Thymus (tissue), 11 donors: ENCODE data around the gene DEUP1. TPM values are rescaled to one million over a fixed set of nuclear protein-coding genes. Genes with fewer than 3 reads are reported as not detected.
"Not testable (repeated sequence)": the region's sequence is repeated elsewhere in the genome, so short reads cannot be mapped to it uniquely, and the experiment has no call there.

ENCODE experiments used
- DNase-seq, 9 donors: peaks; one replicate each; pipeline ENCODE4 v3.0.0-alpha.2; 2013; ENCODE audit warnings: low spot score in 9 of 9, low read depth in 6 of 9, missing footprints in 1 of 9
- H3K27ac ChIP-seq, 2 donors: one replicate each; pipeline ENCODE4 v1.5.1; 2013; ENCODE audit warnings: control low read depth in 1 of 2, low read depth in 1 of 2, low read length in 1 of 2, mild to moderate bottlenecking in 1 of 2, moderate library complexity in 1 of 2
- H3K27me3 ChIP-seq, 2 donors: one replicate each; pipeline ENCODE4 v1.5.1; 2013; ENCODE audit warnings: low read length in 1 of 2; ENCODE audit not compliant: control insufficient read depth in 2 of 2, insufficient read depth in 1 of 2
- H3K36me3 ChIP-seq, 2 donors: one replicate each; pipeline ENCODE4 v1.5.1; 2013; ENCODE audit warnings: low read length in 1 of 2, mild to moderate bottlenecking in 1 of 2, moderate library complexity in 1 of 2; ENCODE audit not compliant: control insufficient read depth in 2 of 2, insufficient read depth in 2 of 2
- H3K4me1 ChIP-seq, 2 donors: one replicate each; pipeline ENCODE4 v1.5.1; 2013; ENCODE audit warnings: low read length in 2 of 2; ENCODE audit not compliant: control insufficient read depth in 2 of 2, insufficient read depth in 2 of 2
- H3K4me3 ChIP-seq, 2 donors: one replicate each; pipeline ENCODE4 v1.5.1; 2013; ENCODE audit warnings: low read length in 2 of 2, control low read depth in 1 of 2, mild to moderate bottlenecking in 1 of 2
- H3K9me3 ChIP-seq, 2 donors: one replicate each; pipeline ENCODE4 v1.5.1; 2013; ENCODE audit warnings: low read length in 1 of 2, mild to moderate bottlenecking in 1 of 2; ENCODE audit not compliant: control insufficient read depth in 2 of 2, insufficient read depth in 1 of 2
- WGBS: extraction: QIAGEN DNeasy Blood & Tissue Kit; methylation state at CpG from one replicate; pipeline ENCODE4 v1.1.7; 2013; 5-methylcytosine and 5-hydroxymethylcytosine counted together
- polyA plus RNA-seq: library from polyadenylated mRNA; stranded (reverse); fragments of 200-250 nt; gene quantifications from one replicate; pipeline ENCODE4 v1.2.3, GENCODE V29; 2013
- total RNA-seq: library from RNA; stranded (reverse); fragments of 120-200 nt; gene quantifications from one replicate; pipeline ENCODE4 v1.2.4, GENCODE V29; 2013
- donor health status: healthy.

The DEUP1 gene
- total and polyA plus RNA-seq, 2 donors = 0.23 to 0.33 TPM

DNA sequence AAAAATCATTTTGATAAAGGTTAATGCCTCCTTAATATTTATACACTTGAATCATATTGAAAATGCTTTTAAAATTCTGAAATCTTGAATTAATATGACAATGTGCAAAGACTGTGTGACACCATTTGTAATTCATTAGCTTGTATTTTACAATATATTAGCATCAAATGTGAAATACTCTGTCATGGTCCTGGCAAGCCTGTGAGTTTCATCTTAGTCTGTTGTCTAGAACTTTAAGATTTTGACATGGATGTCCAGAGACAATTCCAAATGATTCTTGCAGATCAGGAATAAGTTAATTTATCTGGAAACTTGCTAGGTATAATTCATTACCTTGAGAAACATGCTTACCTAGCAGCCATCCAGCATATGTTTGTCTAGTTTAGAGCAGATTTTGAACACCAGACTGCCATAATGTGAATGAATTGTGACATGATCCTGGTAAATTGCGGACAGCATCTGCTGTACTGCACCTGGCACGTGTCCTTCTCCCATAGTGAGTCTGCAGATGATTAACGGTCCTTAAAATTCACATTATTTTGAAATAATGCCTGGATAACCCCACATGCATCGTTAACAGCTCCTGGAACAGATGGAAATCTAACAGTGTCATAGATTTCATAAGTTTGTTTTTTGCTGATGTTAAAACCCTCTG lies 34.5 kb upstream of the DEUP1 start:
- H3K36me3 ChIP-seq = no peaks in the 10 kb centered on the region
- H3K9me3 ChIP-seq = no peaks in the 10 kb centered on the region
- no peak overlapping the region for H3K4me3 ChIP-seq
- no peak overlapping the region for H3K27ac ChIP-seq
- 94% methylated on average over 4 of the region's 4 CpGs for WGBS
- DNase-seq = no peak
- no peaks in the 10 kb centered on the region for H3K4me1 ChIP-seq
- H3K27me3 ChIP-seq = no peaks in the 10 kb centered on the region

DNA sequence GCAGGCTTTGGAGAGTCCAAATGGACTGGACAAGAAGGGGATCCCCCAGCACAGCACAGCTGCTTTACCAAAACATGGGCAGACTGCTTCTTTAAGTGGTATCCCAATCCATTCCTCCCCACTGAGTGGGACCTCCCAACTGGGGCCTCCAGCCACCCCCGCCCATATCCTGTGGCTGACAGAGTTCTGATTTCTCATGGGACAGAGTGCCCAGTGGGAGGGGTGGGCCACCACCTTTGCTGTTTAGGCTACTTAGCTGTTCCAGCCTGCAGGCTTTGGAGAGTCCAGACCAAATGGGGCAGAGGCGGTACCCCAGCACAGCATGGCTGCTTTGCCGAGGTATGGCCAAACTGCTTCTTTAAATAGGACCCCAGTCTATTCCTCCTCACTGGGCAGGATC lies 26.9 kb upstream of the DEUP1 start:
- no peaks in the 10 kb centered on the region for H3K27me3 ChIP-seq
- no peaks in the 10 kb centered on the region for H3K4me1 ChIP-seq
- no peak for DNase-seq
- no peak overlapping the region for H3K27ac ChIP-seq
- no peaks in the 10 kb centered on the region for H3K36me3 ChIP-seq
- peaks cover 0 to 6% of the 10 kb centered on the region in 2 donors for H3K9me3 ChIP-seq
- H3K4me3 ChIP-seq = no peak overlapping the region
- WGBS = 95% methylated on average over 3 of the region's 3 CpGs

DNA sequence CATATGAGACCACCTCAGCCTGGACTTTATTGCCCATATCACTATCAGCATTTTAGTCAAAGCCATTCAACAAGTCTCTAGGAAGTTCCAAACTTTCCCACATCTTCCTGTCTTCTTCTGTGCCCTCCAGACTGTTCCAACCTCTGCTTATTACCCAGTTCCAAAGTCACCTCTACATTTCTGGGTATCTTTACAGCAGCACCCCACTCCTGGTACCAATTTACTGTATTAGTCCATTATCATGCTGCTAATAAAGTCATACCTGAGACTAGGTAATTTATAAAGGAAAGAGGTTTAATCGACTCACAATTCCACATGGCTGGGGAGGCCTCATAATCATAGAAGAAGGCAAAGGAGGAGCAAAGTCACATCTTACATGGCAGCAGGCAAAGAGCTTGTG lies 16.1 kb upstream of the DEUP1 start:
- 98% methylated on average over 1 of the region's 1 CpG for WGBS
- not testable (repeated sequence) for DNase-seq, H3K27me3 ChIP-seq, H3K4me3 ChIP-seq, H3K9me3 ChIP-seq, H3K36me3 ChIP-seq, H3K4me1 ChIP-seq, H3K27ac ChIP-seq

DNA sequence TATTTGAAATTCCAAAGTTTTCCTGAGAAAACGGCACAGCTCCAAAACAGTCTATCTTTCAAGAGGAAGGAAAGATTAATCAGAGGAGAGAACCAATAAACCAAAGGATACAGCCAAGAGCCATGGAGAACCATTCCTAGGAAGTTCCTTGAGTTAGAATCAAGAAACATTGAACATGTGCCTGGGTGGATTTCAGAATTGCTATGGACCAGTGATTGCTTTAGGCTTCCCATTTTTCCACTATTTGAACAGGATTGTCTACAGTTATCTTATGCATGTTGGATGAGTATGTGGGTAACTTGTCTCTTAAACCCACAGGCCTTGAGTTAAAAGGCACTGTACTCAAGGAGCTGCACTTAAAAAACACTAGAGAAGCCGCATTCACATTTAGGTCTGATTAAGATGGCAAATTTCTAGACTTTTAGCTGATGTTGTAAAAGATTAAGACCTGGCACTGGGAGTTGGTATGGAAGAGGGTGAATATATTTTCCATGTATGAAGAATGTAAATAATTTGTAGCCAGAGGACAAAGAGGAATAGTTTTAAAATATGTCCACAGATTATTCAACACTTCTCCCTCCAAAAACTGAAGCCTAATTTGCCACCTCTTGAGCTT lies 11.2 kb upstream of the DEUP1 start:
- no peak for DNase-seq
- Histone ChIP-seq H3K4me1 (no peaks in the 10 kb centered on the region), H3K27me3 (no peaks in the 10 kb centered on the region), H3K4me3 (no peak overlapping the region), H3K36me3 (no peaks in the 10 kb centered on the region), H3K27ac (no peak overlapping the region), H3K9me3 (no peaks in the 10 kb centered on the region)
- 45% methylated on average over 2 of the region's 2 CpGs for WGBS

DNA sequence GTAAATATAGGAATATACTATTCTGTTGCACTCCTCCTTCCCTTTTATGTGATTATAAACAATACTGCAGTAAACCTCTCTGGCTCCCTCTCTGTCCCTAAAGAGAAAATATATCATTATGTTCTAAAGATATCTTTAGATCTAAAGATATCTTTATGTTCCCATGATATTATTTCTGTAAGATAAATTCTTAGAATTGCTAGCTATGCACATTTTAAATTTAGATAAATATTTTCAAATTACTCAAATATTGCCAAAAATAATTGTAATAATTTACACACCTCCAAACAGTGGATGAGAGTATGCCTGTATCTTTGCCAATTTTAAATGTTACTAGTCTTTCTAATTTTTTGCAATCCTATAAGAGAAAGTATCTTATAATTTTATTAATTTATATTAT lies 10.3 kb upstream of the DEUP1 start:
- Histone ChIP-seq H3K27ac (no peak overlapping the region), H3K4me1 (no peaks in the 10 kb centered on the region), H3K9me3 (no peaks in the 10 kb centered on the region), H3K27me3 (no peaks in the 10 kb centered on the region), H3K36me3 (no peaks in the 10 kb centered on the region), H3K4me3 (no peak overlapping the region)
- DNase-seq = no peak

DNA sequence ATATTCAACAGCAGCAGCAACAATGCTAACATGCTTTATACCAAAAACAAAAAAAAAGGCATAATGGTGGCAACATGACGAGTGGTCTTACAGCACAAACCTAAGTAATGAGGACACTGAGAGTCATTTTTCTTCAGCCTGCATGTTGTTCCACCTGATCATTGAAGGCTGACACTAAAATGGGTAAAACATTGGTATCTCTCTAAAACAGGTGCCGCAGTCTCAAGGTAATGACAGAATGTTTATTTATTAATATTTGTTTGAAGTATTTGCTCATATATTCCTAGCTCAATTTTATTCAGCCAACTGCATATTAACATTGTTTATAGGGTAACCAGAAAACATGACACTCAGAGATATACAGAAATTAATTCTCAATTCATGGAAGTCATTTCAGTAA lies 8.3 kb upstream of the DEUP1 start:
- no peaks in the 10 kb centered on the region for H3K36me3 ChIP-seq
- H3K27me3 ChIP-seq = no peaks in the 10 kb centered on the region
- no peak for DNase-seq
- H3K4me3 ChIP-seq = no peak overlapping the region
- 94% methylated on average over 2 of the region's 2 CpGs for WGBS
- no peaks in the 10 kb centered on the region for H3K9me3 ChIP-seq
- no peaks in the 10 kb centered on the region for H3K4me1 ChIP-seq
- H3K27ac ChIP-seq = no peak overlapping the region

DNA sequence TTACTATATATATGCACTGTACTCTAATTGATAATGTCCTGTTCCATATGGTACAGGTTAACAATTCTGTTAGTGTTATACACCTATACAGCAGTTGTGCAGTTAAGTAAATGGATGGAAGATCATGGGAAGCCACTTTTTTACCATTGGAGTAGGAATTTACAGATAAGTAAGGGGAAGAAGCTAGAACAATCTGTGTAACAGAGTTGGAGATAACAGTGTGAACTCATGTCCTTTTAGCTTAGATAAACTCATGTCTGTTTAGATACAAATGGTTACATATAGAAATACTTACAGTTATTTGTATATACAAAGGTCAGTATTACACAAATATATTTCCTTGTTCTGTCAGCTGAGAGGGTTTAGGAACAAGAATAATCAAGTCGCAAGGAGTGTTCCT lies 6.8 kb upstream of the DEUP1 start:
- Histone ChIP-seq H3K4me1 (no peaks in the 10 kb centered on the region), H3K27me3 (no peaks in the 10 kb centered on the region), H3K9me3 (no peaks in the 10 kb centered on the region), H3K27ac (no peak overlapping the region), H3K36me3 (no peaks in the 10 kb centered on the region), H3K4me3 (no peak overlapping the region)
- 98% methylated on average over 1 of the region's 1 CpG for whole genome bisulfite sequencing
- DNase-seq = no peak

DNA sequence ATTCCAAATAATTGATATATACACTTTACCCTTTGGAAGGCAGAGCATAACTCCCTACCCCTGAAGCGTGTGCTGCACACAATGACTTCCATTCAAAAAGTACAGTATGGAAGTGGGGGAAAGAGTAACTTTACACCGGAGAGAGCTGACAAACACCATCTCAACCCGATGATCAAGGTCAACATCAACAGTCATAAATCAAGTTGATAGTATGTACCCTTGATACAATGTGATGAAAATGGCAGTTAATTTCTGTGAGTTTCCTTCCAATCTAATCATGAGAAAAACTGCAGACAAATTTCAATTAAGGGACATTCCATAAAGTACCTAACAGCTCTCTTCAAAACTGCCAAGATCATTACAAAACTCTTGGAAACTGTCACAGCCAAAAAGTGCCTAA lies 6.0 kb upstream of the DEUP1 start:
- Histone ChIP-seq H3K4me3 (no peak overlapping the region), H3K9me3 (no peaks in the 10 kb centered on the region), H3K4me1 (no peaks in the 10 kb centered on the region), H3K27ac (no peak overlapping the region), H3K36me3 (no peaks in the 10 kb centered on the region), H3K27me3 (peaks cover 0 to 2% of the 10 kb centered on the region in 2 donors)
- no peak for DNase-seq
- 96% methylated on average over 3 of the region's 3 CpGs for WGBS

DNA sequence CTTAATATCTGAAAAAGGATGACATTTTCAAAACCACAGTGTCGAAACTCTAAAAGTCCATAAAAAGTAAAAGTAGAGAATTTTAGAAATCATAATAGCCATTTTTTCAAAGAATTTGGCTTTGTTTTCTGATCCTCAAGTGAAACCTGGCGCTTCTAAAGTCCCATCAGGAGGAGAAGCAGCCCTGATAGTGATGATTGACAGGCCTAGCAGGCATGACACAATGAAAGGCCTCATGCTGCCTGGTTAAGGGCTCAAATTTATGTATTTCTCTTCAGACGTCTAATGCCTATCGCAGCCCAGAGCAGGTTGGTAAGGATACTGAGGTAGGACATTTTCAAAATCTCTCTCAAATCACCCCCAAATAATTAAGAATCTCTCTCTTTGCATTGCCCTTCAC lies 3.9 kb upstream of the DEUP1 start:
- H3K9me3 ChIP-seq = no peaks in the 10 kb centered on the region
- no peaks in the 10 kb centered on the region for H3K4me1 ChIP-seq
- no peak overlapping the region for H3K27ac ChIP-seq
- no peaks in the 10 kb centered on the region for H3K36me3 ChIP-seq
- H3K27me3 ChIP-seq = peaks cover 9 to 21% of the 10 kb centered on the region in 2 donors
- WGBS = 93% methylated on average over 4 of the region's 4 CpGs
- no peak for DNase-seq
- H3K4me3 ChIP-seq = no peak overlapping the region
